Activated CD4-positive, CD25-positive, alpha-beta regulatory T cell treated with anti-CD3 and anti-CD28 coated beads, Interleukin-2, amount 50 U/mL, for 24 hours (primary cell): ENCODE data around the gene AFF3.
"Not testable (repeated sequence)": the region's sequence is repeated elsewhere in the genome, so short reads cannot be mapped to it uniquely, and the experiment has no call there.

Experiments
- ATAC-seq, 2 donors: fragments of 150-1000 bp; cut with Tn5 transposase; one replicate each; pipeline ENCODE4 v1.10.0; 2021; ENCODE audit warnings: mild to moderate bottlenecking in 1 of 2, moderate library complexity in 1 of 2

AFF3 gene

GRCh38 chr2:99504844-99505584, 637.4 kb downstream of the AFF3 start:
- ATAC-seq, result peak; percentile 35 to 53

GRCh38 chr2:99503662-99504416, 638.6 kb downstream of the AFF3 start:
- not testable (repeated sequence) for ATAC-seq

GRCh38 chr2:99496021-99496420, 646.4 kb downstream of the AFF3 start:
- no peak for ATAC-seq
